Endodermal cell (in vitro differentiated cells): Measurements from ENCODE around the gene MT1G. TPM values are rescaled to one million over a fixed set of nuclear protein-coding genes. Genes with fewer than 3 reads are reported as not detected.
A peak's percentile ranks its signal among the peaks of the same experiment; 100 is the strongest.
"Not testable (repeated sequence)": the region's sequence is repeated elsewhere in the genome, so short reads cannot be mapped to it uniquely, and the experiment has no call there.

Experiments used
- DNase-seq: peaks from one replicate; pipeline ENCODE4 v3.0.0-alpha.2; 2017
- H3K27ac ChIP-seq: 2 replicates; pipeline ENCODE4 v1.5.1; 2013; ENCODE audit warnings: mild to moderate bottlenecking, low read depth, low read length, moderate library complexity
- H3K27me3 ChIP-seq: 2 replicates; pipeline ENCODE4 v1.6.1; 2013; ENCODE audit warnings: mild to moderate bottlenecking, low read length, moderate library complexity; ENCODE audit not compliant: insufficient read depth, control insufficient read depth, poor library complexity, severe bottlenecking
- H3K36me3 ChIP-seq: 2 replicates; pipeline ENCODE4 v1.7.0; 2013; ENCODE audit warnings: mild to moderate bottlenecking, low read length, moderate library complexity; ENCODE audit not compliant: control insufficient read depth, insufficient read depth
- H3K4me1 ChIP-seq: one replicate; pipeline ENCODE4 v1.7.0; 2013; ENCODE audit warnings: low read length; ENCODE audit not compliant: control insufficient read depth, insufficient read depth
- H3K4me3 ChIP-seq: 2 replicates; pipeline ENCODE4 v1.5.1; 2013; ENCODE audit warnings: mild to moderate bottlenecking, low read length, moderate library complexity
- H3K9ac ChIP-seq: 2 replicates; pipeline ENCODE4 v1.6.1; 2013; ENCODE audit warnings: mild to moderate bottlenecking, low read length, moderate library complexity; ENCODE audit not compliant: poor library complexity, severe bottlenecking; ENCODE audit errors: extremely low read depth
- H3K9me3 ChIP-seq: 2 replicates; pipeline ENCODE4 v1.6.1; 2013; ENCODE audit warnings: mild to moderate bottlenecking, low read length, moderate library complexity; ENCODE audit not compliant: control insufficient read depth
- H3K27ac Mint-ChIP-seq: 2 replicates; pipeline ENCODE4 v1.8.0; 2020; ENCODE audit warnings: mixed read lengths
- H3K27me3 Mint-ChIP-seq: 2 replicates; pipeline ENCODE4 v1.8.0; 2021; ENCODE audit warnings: mild to moderate bottlenecking, mixed read lengths; ENCODE audit not compliant: insufficient read depth
- H3K36me3 Mint-ChIP-seq: 2 replicates; pipeline ENCODE4 v1.8.0; 2020; ENCODE audit warnings: low read depth, mixed read lengths
- H3K4me1 Mint-ChIP-seq: 2 replicates; pipeline ENCODE4 v1.8.0; 2020; ENCODE audit warnings: mixed read lengths
- H3K4me3 Mint-ChIP-seq: 2 replicates; pipeline ENCODE4 v1.8.0; 2020; ENCODE audit warnings: mild to moderate bottlenecking, moderate library complexity, mixed read lengths
- H3K9me3 Mint-ChIP-seq: 2 replicates; pipeline ENCODE4 v1.8.0; 2020; ENCODE audit warnings: mild to moderate bottlenecking, mixed read lengths
- WGBS, 2 experiments: methylation state at CpG; one replicate each; pipeline versions ENCODE4 v1.1.5 to v1.1.7; 2013; ENCODE audit warnings: missing lambda C conversion rate in 2 of 2, mixed read lengths in 1 of 2; ENCODE audit not compliant: insufficient coverage in 1 of 2, insufficient read length in 1 of 2; 5-methylcytosine and 5-hydroxymethylcytosine counted together
- total RNA-seq, 2 donors: library from RNA; stranded (reverse); fragmentation: NEBNext Ultra II Directional in 1 of 2; extraction: Animal tissue kit (Norgen Biotek cat#: 25700) in 1 of 2; gene quantifications; 2 replicates in 1 of 2; 3 replicates in 1 of 2; pipeline ENCODE4 v1.2.1, GENCODE V29; 2021
- TF ChIP-seq, protein P1 (sequence below): fragments of 200-600 bp; sonication (generic); conservative IDR thresholded peaks from 2 replicates; pipeline ENCODE4 v1.5.0; 2021; ENCODE audit warnings: antibody characterized with exemption, mild to moderate bottlenecking

Gene MT1G
- total RNA-seq, 2 donors from 2014 or later: 7.8 TPM; not detected in 1

DNA sequence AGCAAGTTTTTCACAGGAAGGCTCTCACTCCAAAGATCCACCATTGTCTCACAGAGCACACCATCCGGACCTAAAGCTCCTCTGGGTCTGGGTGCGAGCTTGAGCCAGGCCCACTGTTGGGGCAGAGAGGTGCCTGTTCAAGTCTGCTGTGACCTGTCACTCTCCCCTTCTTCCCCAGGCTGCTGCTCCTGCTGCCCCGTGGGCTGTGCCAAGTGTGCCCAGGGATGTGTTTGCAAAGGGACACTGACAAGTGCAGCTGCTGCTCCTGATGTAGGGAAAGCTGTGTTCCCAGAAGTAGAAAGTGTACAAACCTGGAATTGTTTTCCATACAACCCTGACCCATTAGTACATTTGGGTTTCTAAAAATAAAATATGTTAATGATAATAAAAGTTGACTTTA lies 9.6 kb upstream of the MT1G start:
- no peak for DNase-seq

DNA sequence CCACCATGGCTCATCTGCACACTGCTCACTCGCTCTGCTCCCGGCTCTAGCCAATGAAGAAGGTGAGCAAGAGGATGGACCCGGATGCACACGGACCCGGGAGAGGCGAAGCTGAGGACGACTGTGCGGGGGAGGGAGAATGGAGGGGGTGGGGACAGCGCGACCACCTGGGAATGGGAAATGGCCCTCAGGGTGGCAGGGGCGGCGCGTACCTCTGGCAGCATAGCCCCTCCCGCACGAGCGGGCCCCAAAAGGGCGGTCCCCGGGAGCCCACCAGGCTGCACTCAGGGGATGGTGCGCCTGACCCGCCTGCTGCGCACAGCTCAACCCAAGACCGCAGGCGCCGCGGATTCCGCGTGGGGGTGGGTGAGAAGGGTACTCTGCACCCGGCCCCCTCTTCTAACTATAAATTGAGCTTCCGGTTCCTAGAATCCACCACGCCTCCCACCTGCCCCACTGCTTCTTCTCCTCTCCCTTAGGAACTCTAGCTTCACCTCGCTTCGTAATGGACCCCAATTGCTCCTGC lies 7.9 kb upstream of the MT1G start:
- Histone ChIP-seq H3K27me3 (peaks cover 84% of the 10 kb centered on the region), H3K9me3 (no peaks in the 10 kb centered on the region), H3K36me3 (no peaks in the 10 kb centered on the region), H3K4me3 (peak overlapping the region; percentile 74), H3K27ac (no peak overlapping the region), H3K9ac (no peak overlapping the region), H3K4me1 (no peaks in the 10 kb centered on the region)
- peaks cover 64% of the 10 kb centered on the region for H3K27me3 Mint-ChIP-seq
- H3K36me3 Mint-ChIP-seq: no peaks in the 10 kb centered on the region
- peak overlapping the region; percentile 64 for H3K4me3 Mint-ChIP-seq
- peaks cover 19% of the 10 kb centered on the region for H3K4me1 Mint-ChIP-seq
- 21 to 27% methylated on average over 3 to 32 of the region's 32 CpGs for WGBS, 2 experiments
- TF ChIP-seq, protein P1, sequence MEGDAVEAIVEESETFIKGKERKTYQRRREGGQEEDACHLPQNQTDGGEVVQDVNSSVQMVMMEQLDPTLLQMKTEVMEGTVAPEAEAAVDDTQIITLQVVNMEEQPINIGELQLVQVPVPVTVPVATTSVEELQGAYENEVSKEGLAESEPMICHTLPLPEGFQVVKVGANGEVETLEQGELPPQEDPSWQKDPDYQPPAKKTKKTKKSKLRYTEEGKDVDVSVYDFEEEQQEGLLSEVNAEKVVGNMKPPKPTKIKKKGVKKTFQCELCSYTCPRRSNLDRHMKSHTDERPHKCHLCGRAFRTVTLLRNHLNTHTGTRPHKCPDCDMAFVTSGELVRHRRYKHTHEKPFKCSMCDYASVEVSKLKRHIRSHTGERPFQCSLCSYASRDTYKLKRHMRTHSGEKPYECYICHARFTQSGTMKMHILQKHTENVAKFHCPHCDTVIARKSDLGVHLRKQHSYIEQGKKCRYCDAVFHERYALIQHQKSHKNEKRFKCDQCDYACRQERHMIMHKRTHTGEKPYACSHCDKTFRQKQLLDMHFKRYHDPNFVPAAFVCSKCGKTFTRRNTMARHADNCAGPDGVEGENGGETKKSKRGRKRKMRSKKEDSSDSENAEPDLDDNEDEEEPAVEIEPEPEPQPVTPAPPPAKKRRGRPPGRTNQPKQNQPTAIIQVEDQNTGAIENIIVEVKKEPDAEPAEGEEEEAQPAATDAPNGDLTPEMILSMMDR: no peak
- H3K9me3 Mint-ChIP-seq: no peaks in the 10 kb centered on the region
- peak; percentile 84 for DNase-seq
- no peak overlapping the region for H3K27ac Mint-ChIP-seq

More for the DNA sequence above, 9.6 kb upstream of the MT1G start:
- no peak overlapping the region for H3K4me3 ChIP-seq
- H3K4me1 Mint-ChIP-seq: peaks cover 23% of the 10 kb centered on the region
- H3K36me3 ChIP-seq: no peaks in the 10 kb centered on the region
- H3K27me3 ChIP-seq: peaks cover 82% of the 10 kb centered on the region
- H3K27ac Mint-ChIP-seq: no peak overlapping the region
- H3K27me3 Mint-ChIP-seq: peaks cover 62% of the 10 kb centered on the region
- TF ChIP-seq, protein P1: no peak
- no peak overlapping the region for H3K4me3 Mint-ChIP-seq
- no peaks in the 10 kb centered on the region for H3K36me3 Mint-ChIP-seq
- H3K9me3 Mint-ChIP-seq: no peaks in the 10 kb centered on the region
- H3K9me3 ChIP-seq: no peaks in the 10 kb centered on the region
- no peaks in the 10 kb centered on the region for H3K4me1 ChIP-seq
- H3K9ac ChIP-seq: no peak overlapping the region
- no peak overlapping the region for H3K27ac ChIP-seq
- WGBS, 2 experiments: 78% methylated on average over 3 of the region's 3 CpGs; no CpG with 5 or more reads in 1 of the 2 experiments

GRCh38 chr16:56674570-56674969 lies 6.7 kb upstream of the MT1G start:
- not testable (repeated sequence) for H3K9me3 Mint-ChIP-seq, H3K4me1 ChIP-seq, H3K27ac Mint-ChIP-seq, DNase-seq, H3K4me3 ChIP-seq, H3K27ac ChIP-seq, H3K36me3 ChIP-seq, H3K36me3 Mint-ChIP-seq, H3K9ac ChIP-seq, H3K9me3 ChIP-seq
- WGBS, 2 experiments: 74 to 79% methylated on average over 6 of the region's 6 CpGs
- Mint-ChIP-seq H3K27me3 (peaks cover 74% of the 10 kb centered on the region), H3K4me1 (peaks cover 19% of the 10 kb centered on the region), H3K4me3 (peak overlapping the region; percentile 64)
- peaks cover 88% of the 10 kb centered on the region for H3K27me3 ChIP-seq

GRCh38 chr16:56673921-56674320 lies 6.1 kb upstream of the MT1G start:
- peak; percentile 86 for DNase-seq
- no peaks in the 10 kb centered on the region for H3K9me3 Mint-ChIP-seq
- H3K27ac Mint-ChIP-seq: no peak overlapping the region
- no peaks in the 10 kb centered on the region for H3K36me3 Mint-ChIP-seq
- no peak overlapping the region for H3K4me3 Mint-ChIP-seq
- Histone ChIP-seq H3K4me1 (no peaks in the 10 kb centered on the region), H3K9me3 (no peaks in the 10 kb centered on the region), H3K4me3 (no peak overlapping the region), H3K9ac (no peak overlapping the region), H3K36me3 (no peaks in the 10 kb centered on the region), H3K27ac (no peak overlapping the region), H3K27me3 (peaks cover 88% of the 10 kb centered on the region)
- 42 to 46% methylated on average over 12 of the region's 12 CpGs for WGBS, 2 experiments
- TF ChIP-seq, protein P1: peak; percentile 84
- peaks cover 19% of the 10 kb centered on the region for H3K4me1 Mint-ChIP-seq
- peaks cover 80% of the 10 kb centered on the region for H3K27me3 Mint-ChIP-seq
